Right atrium auricular region (tissue), 2 donors: Measurements from ENCODE around the gene CASTOR1. TPM values are rescaled to one million over a fixed set of nuclear protein-coding genes. Genes with fewer than 3 reads are reported as not detected.

Experiments used
- DNase-seq: peaks from one replicate; pipeline ENCODE4 v3.0.0-alpha.2; 2019; ENCODE audit warnings: low spot score
- H3K27ac ChIP-seq, 2 donors: fragments of 200-600 bp; sonication (generic); 1 replicate in 1 of 2; 2 replicates in 1 of 2; pipeline ENCODE4 v1.5.1; 2016 to 2019
- H3K27me3 ChIP-seq, 2 donors: fragments of 200-600 bp; sonication (generic); one replicate each; pipeline versions ENCODE4 v1.5.1 to v1.6.0; 2017 to 2019
- H3K36me3 ChIP-seq: fragments of 200-600 bp; sonication (generic); one replicate; pipeline ENCODE4 v1.5.1; 2016
- H3K4me1 ChIP-seq, 2 donors: fragments of 200-600 bp; sonication (generic); one replicate each; pipeline versions ENCODE4 v1.5.1 to v1.6.0; 2017 to 2019
- H3K4me3 ChIP-seq, 2 donors: fragments of 200-600 bp; sonication (generic); 1 replicate in 1 of 2; 2 replicates in 1 of 2; pipeline ENCODE4 v1.5.1; 2017 to 2019; ENCODE audit warnings: mild to moderate bottlenecking in 1 of 2, moderate library complexity in 1 of 2
- H3K9me3 ChIP-seq, 2 donors: fragments of 200-600 bp; sonication (generic); one replicate each; pipeline ENCODE4 v1.5.1; 2019
- total RNA-seq, 2 donors: library from RNA; depleted of rRNA; stranded (reverse); fragments of >200 nt; gene quantifications; one replicate each; pipeline ENCODE4 v1.1.0, GENCODE V29; 2016
- TF ChIP-seq, protein P1 (sequence below), 2 donors: fragments of 200-600 bp; sonication (generic); IDR thresholded peaks; one replicate each; pipeline ENCODE4 v1.5.1; 2019; ENCODE audit warnings: antibody characterized with exemption in 2 of 2

Gene CASTOR1
- total RNA-seq, 2 donors from 2014 or later = 8.1 to 12.5 TPM

DNA sequence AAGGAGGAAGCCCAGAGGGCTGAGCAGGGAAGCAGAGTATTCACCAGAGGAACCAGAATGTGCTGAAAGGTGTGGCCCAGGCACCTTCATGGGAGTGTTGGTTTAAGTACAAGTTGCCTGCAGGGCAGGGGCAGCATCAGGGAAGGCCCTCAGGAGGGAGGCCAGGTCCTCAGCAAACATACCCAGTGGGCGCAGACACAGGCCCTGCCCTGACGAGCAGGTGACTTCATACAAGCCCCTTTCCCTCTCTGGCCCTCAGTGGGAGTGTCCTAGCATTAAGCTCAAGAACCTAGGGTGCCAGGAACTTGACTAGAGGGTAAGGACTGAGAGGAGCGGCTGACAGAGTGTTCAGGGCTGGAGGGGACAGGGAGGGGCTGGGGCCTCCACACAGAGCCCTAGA lies 7.5 kb upstream of the CASTOR1 start:
- H3K27ac ChIP-seq = no peak overlapping the region
- TF ChIP-seq, protein P1, sequence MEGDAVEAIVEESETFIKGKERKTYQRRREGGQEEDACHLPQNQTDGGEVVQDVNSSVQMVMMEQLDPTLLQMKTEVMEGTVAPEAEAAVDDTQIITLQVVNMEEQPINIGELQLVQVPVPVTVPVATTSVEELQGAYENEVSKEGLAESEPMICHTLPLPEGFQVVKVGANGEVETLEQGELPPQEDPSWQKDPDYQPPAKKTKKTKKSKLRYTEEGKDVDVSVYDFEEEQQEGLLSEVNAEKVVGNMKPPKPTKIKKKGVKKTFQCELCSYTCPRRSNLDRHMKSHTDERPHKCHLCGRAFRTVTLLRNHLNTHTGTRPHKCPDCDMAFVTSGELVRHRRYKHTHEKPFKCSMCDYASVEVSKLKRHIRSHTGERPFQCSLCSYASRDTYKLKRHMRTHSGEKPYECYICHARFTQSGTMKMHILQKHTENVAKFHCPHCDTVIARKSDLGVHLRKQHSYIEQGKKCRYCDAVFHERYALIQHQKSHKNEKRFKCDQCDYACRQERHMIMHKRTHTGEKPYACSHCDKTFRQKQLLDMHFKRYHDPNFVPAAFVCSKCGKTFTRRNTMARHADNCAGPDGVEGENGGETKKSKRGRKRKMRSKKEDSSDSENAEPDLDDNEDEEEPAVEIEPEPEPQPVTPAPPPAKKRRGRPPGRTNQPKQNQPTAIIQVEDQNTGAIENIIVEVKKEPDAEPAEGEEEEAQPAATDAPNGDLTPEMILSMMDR (IDR thresholded peaks at IDR 0.05) = no peak
- peaks cover 80% of the 10 kb centered on the region for H3K36me3 ChIP-seq
- no peak for DNase-seq
- H3K4me3 ChIP-seq = no peak overlapping the region
- H3K9me3 ChIP-seq = no peaks in the 10 kb centered on the region
- H3K4me1 ChIP-seq = peaks cover 0 to 24% of the 10 kb centered on the region in 2 donors
- H3K27me3 ChIP-seq = no peaks in the 10 kb centered on the region

DNA sequence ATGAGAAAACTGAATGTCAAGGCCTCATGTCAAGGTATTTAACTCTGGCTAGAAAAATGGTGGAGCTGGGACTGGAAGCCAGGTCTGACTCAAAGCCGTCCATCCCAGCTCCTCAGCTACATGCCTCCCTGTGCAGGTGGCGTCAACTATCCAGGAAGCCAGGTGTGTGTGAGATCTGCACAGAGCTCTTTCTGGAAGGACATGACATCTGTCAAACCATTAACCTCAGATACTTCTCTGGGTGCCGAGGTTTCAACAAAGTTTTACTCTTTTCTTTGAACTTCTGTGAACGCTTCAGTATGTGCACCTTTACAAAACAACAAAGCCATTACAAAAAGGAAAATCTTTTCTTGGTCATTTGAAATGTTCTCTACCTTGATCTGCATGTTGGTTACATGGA lies 7.0 kb upstream of the CASTOR1 start:
- no peak for DNase-seq
- Histone ChIP-seq H3K9me3 (no peaks in the 10 kb centered on the region), H3K4me3 (no peak overlapping the region), H3K27ac (no peak overlapping the region), H3K36me3 (peaks cover 82% of the 10 kb centered on the region), H3K4me1 (peaks cover 0 to 24% of the 10 kb centered on the region in 2 donors), H3K27me3 (no peaks in the 10 kb centered on the region)
- TF ChIP-seq, protein P1 (IDR thresholded peaks at IDR 0.05) = no peak

DNA sequence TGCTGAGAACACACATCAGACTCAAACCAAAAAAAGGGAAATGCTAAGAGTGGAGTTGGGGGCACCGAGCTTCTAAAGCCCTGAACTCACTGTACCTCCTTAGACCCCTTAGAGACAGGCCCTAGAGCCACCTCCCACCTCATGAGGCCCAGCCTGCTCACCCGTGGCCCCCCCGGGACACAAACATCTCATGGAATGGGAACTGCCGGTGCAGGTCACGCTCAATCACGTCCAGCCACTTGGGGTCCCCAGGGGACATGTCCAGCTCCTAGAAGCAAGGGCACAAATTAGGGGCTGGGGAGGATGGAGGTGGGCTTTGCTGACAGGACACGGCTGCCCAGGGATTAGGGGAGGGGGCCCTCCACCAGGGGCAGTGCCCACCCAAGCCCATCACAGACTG lies 6.3 kb upstream of the CASTOR1 start:
- no peak overlapping the region for H3K27ac ChIP-seq
- H3K36me3 ChIP-seq = peaks cover 75% of the 10 kb centered on the region
- TF ChIP-seq, protein P1 (IDR thresholded peaks at IDR 0.05) = no peak

DNA sequence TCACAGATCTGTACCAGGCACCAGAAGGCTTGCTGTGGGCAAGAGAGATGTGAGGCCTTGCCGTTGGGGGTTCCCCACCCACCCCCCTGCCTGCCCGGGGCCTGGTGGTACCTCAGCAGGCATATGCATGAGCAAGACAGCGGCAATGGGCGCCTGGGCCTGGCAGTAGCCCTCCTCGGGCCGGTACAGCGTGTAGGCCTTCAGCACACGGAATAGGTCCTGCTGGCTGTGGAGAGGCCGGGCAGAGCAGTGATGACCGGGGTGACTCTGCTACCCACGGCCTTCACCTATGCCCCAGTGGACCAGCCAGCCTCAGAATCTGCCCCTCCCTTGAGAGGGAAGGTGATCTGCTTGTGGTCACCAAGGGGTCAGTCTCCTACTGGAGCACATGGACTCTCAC lies 5.5 kb upstream of the CASTOR1 start:
- no peak overlapping the region for H3K4me3 ChIP-seq
- TF ChIP-seq, protein P1 (IDR thresholded peaks at IDR 0.05) = no peak
- H3K27me3 ChIP-seq = no peaks in the 10 kb centered on the region
- peaks cover 74% of the 10 kb centered on the region for H3K36me3 ChIP-seq
- peaks cover 0 to 29% of the 10 kb centered on the region in 2 donors for H3K4me1 ChIP-seq
- DNase-seq = no peak
- H3K27ac ChIP-seq = no peak overlapping the region
- no peaks in the 10 kb centered on the region for H3K9me3 ChIP-seq

More for the DNA sequence above, 6.3 kb upstream of the CASTOR1 start:
- no peaks in the 10 kb centered on the region for H3K27me3 ChIP-seq
- H3K4me1 ChIP-seq = peaks cover 0 to 24% of the 10 kb centered on the region in 2 donors
- no peak for DNase-seq
- no peaks in the 10 kb centered on the region for H3K9me3 ChIP-seq
- H3K4me3 ChIP-seq = no peak overlapping the region

DNA sequence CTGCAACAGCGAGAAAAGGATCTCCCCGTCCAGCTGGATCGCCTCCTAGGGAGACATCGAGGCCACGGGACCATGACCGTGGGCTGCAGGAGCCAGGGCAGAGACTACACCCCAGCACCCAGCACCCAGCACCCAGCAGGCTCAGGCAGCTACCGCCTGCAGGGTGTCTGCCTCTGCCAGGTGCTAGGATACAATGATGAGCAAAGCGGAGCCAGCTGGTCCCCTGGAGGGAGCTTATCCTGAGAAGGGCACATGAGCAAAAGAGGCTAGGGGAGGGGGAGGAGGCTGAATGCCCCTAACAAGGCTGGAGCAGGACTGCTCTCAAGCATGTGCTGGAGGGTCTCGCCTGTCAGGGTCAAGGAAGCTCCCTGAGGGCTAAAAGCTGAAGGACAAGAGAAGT lies 4.8 kb upstream of the CASTOR1 start:
- Histone ChIP-seq H3K4me3 (no peak overlapping the region), H3K9me3 (no peaks in the 10 kb centered on the region), H3K27ac (no peak overlapping the region), H3K36me3 (peaks cover 69% of the 10 kb centered on the region), H3K27me3 (no peaks in the 10 kb centered on the region), H3K4me1 (peaks cover 0 to 30% of the 10 kb centered on the region in 2 donors)
- TF ChIP-seq, protein P1 (IDR thresholded peaks at IDR 0.05) = no peak
- no peak for DNase-seq

DNA sequence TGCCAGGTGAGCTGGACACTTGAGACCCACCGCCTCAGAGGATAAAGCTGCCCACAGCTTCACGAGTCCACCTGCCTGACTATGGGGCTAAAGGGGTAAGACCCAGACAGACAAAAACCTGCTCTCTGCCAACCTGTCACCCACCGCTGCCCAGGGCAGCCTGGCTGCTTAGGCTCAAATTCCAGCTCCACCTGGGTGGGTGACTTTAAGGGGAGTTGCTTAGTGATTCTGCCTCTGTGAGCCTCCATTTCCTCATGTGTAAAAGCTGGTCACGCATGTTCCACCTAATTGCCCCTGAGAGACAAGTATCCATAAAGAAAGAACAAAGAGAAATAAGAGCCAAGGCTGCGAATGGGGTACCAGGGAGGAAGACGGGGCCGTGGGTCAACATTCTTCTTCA lies 3.7 kb upstream of the CASTOR1 start:
- no peak for DNase-seq
- TF ChIP-seq, protein P1 (IDR thresholded peaks at IDR 0.05) = no peak
- no peak overlapping the region for H3K27ac ChIP-seq
- H3K9me3 ChIP-seq = no peaks in the 10 kb centered on the region
- H3K36me3 ChIP-seq = peaks cover 59% of the 10 kb centered on the region
- H3K4me1 ChIP-seq = peaks cover 0 to 40% of the 10 kb centered on the region in 2 donors
- no peaks in the 10 kb centered on the region for H3K27me3 ChIP-seq
- H3K4me3 ChIP-seq = no peak overlapping the region
